SK-N-SH (cell line): ENCODE measurements around the gene SFSWAP.

Experiments used
- CHD2 ChIP-seq: fragments of 150-350 bp; IDR thresholded peaks from 2 replicates; pipeline ENCODE4 v1.6.1; 2018; ENCODE audit warnings: low read length; ENCODE audit not compliant: partially characterized antibody
- CTCF ChIP-seq: fragments of 200-600 bp; sonication (generic); IDR thresholded peaks from 2 replicates; pipeline ENCODE4 v1.6.1; 2017; ENCODE audit warnings: antibody characterized with exemption, mild to moderate bottlenecking, moderate library complexity
- EZH2phosphoT487 ChIP-seq: fragments of 200-600 bp; sonication (generic); IDR thresholded peaks from 2 replicates; pipeline ENCODE4 v1.6.1; 2017; ENCODE audit warnings: low read depth, mixed run types, mild to moderate bottlenecking, antibody characterized with exemption, moderate library complexity, borderline replicate concordance
- GABPA ChIP-seq: IDR thresholded peaks from 2 replicates; pipeline ENCODE4 v1.4.0; 2012; ENCODE audit warnings: low read depth, mild to moderate bottlenecking
- MAX ChIP-seq: IDR thresholded peaks from 2 replicates; pipeline ENCODE4 v1.4.0; 2012; ENCODE audit warnings: low read depth
- MXI1 ChIP-seq: IDR thresholded peaks from 2 replicates; pipeline ENCODE4 v1.6.1; 2012; ENCODE audit warnings: mild to moderate bottlenecking, low read depth, low read length, improper control_type of control experiment
- POLR2AphosphoS5 ChIP-seq: IDR thresholded peaks from 2 replicates; pipeline ENCODE4 v1.6.1; 2012; ENCODE audit warnings: low read depth, low read length
- REST ChIP-seq: IDR thresholded peaks from 2 replicates; pipeline ENCODE4 v1.6.1; 2012; ENCODE audit warnings: mild to moderate bottlenecking, low read depth, low read length, moderate library complexity
- TAF1 ChIP-seq: IDR thresholded peaks from 2 replicates; pipeline ENCODE4 v1.6.1; 2012; ENCODE audit warnings: low read depth, mild to moderate bottlenecking, low read length, moderate library complexity, borderline replicate concordance

- TF ChIP-seq MXI1 (no peak), MAX (no peak), REST (no peak), CHD2 (no peak), TAF1 (no peak), CTCF (no peak), POLR2AphosphoS5 (no peak), GABPA (no peak), EZH2phosphoT487 (no peak)
Observed at GRCh38 chr12:131693149-131693548, 17.7 kb upstream of the SFSWAP start.
